ENCODE data around the gene KRT6C.

Gene KRT6C

GRCh38 chr12:52436000-52436827, 37.4 kb downstream of the KRT6C start:
- DNase-seq (ENCODE audit: low read depth in 2 of 2, low spot score in 1 of 2), result no peak

- no peak for DNase-seq (ENCODE audit: low read depth in 2 of 2, low spot score in 1 of 2)
Measured at GRCh38 chr12:52435659-52435999, 38.0 kb downstream of the KRT6C start.

- DNase-seq (ENCODE audit: low read depth in 2 of 2, low spot score in 1 of 2), result no peak
Measured at GRCh38 chr12:52434760-52435530, 38.7 kb downstream of the KRT6C start.

GRCh38 chr12:52434081-52434733, 39.4 kb downstream of the KRT6C start, which contains the start of gene KRT75:
Gene KRT75, minus strand, starts transcription at chr12:52434371. Its CDS starts 67 bp downstream, at chr12:52434304.
- DNase-seq (ENCODE audit: low read depth in 2 of 2, low spot score in 1 of 2), result no peak

- no peak for DNase-seq (ENCODE audit: low read depth in 2 of 2, low spot score in 1 of 2)
Measured at GRCh38 chr12:52433501-52434080, 40.0 kb downstream of the KRT6C start.

- DNase-seq (ENCODE audit: low read depth in 2 of 2, low spot score in 1 of 2), result no peak
Measured at GRCh38 chr12:52432559-52433207, 40.9 kb downstream of the KRT6C start.

GRCh38 chr12:52428121-52428520, 45.5 kb downstream of the KRT6C start:
- no peak for DNase-seq (ENCODE audit: low read depth in 2 of 2, low spot score in 1 of 2)

GRCh38 chr12:52427083-52427482, 46.5 kb downstream of the KRT6C start:
- no peak for DNase-seq (ENCODE audit: low read depth in 2 of 2, low spot score in 1 of 2)

GRCh38 chr12:52426034-52426433, 47.6 kb downstream of the KRT6C start:
- DNase-seq (ENCODE audit: low read depth in 2 of 2, low spot score in 1 of 2), result no peak

- no peak for DNase-seq (ENCODE audit: low read depth in 2 of 2, low spot score in 1 of 2)
Measured at GRCh38 chr12:52425466-52425865, 48.1 kb downstream of the KRT6C start.

GRCh38 chr12:52423661-52424500, 49.7 kb downstream of the KRT6C start:
- no peak for DNase-seq (ENCODE audit: low read depth in 2 of 2, low spot score in 1 of 2)

GRCh38 chr12:52423035-52423434, 50.6 kb downstream of the KRT6C start:
- DNase-seq (ENCODE audit: low read depth in 2 of 2, low spot score in 1 of 2), result no peak

- no peak for DNase-seq (ENCODE audit: low read depth in 2 of 2, low spot score in 1 of 2)
Measured at GRCh38 chr12:52419656-52420055, 53.9 kb downstream of the KRT6C start.

GRCh38 chr12:52418576-52419110, 55.0 kb downstream of the KRT6C start:
- no peak for DNase-seq (ENCODE audit: low read depth in 2 of 2, low spot score in 1 of 2)
